ENCODE measurements around the gene PARP6. TPM values are rescaled to one million over a fixed set of nuclear protein-coding genes. Genes with fewer than 3 reads are reported as not detected.
A peak's percentile ranks its signal among the peaks of the same experiment; 100 is the strongest.

PARP6 gene
- total and polyA plus RNA-seq, 5 experiments from 2014 or later = 13.1 to 133 (median 38.2) TPM

GRCh38 chr15:72202801-72203506, 69.4 kb downstream of the PARP6 start:
- no peak for ATAC-seq

GRCh38 chr15:72202302-72202701, 70.1 kb downstream of the PARP6 start:
- ATAC-seq (no peak), DNase-seq (no peak)
- Mint-ChIP-seq H3K4me1 (peaks cover 3 to 8% (median 5%) of the 10 kb centered on the region in 4 donors), H3K27me3 (peaks cover 0 to 4% (median 3%) of the 10 kb centered on the region in 5 donors), H3K4me3 (no peak overlapping the region), H3K27ac (peak overlapping the region in 4 of 10 donors; percentile 2 to 65 (median 40)), H3K9me3 (no peaks in the 10 kb centered on the region), H3K36me3 (peaks cover 0 to 92% (median 14%) of the 10 kb centered on the region in 3 donors)
- POLR2A ChIA-PET = no interaction called here

More at GRCh38 chr15:72202801-72203506, 69.4 kb downstream of the PARP6 start:
- POLR2A ChIA-PET = no interaction called here
- peaks cover 0 to 98% (median 14%) of the 10 kb centered on the region in 3 donors for H3K36me3 Mint-ChIP-seq
- H3K4me3 Mint-ChIP-seq = no peak overlapping the region
- peak overlapping the region in 8 of 10 donors; percentile 9 to 94 (median 59) for H3K27ac Mint-ChIP-seq
- no peak for DNase-seq
- peaks cover 0 to 2% (median under 1%) of the 10 kb centered on the region in 5 donors for H3K27me3 Mint-ChIP-seq
- peaks cover under 1 to 6% (median 2%) of the 10 kb centered on the region in 4 donors for H3K4me1 Mint-ChIP-seq
- H3K9me3 Mint-ChIP-seq = no peaks in the 10 kb centered on the region

- peaks cover 0 to 84% (median 8%) of the 10 kb centered on the region in 3 donors for H3K36me3 Mint-ChIP-seq
- H3K27me3 Mint-ChIP-seq = peaks cover 0 to 10% (median 5%) of the 10 kb centered on the region in 5 donors
- H3K4me3 Mint-ChIP-seq = no peak overlapping the region
- H3K27ac Mint-ChIP-seq = peak overlapping the region in 7 of 10 donors; percentile 12 to 62 (median 55)
- peaks cover 3 to 13% (median 7%) of the 10 kb centered on the region in 4 donors for H3K4me1 Mint-ChIP-seq
- ATAC-seq = no peak
- H3K9me3 Mint-ChIP-seq = no peaks in the 10 kb centered on the region
- POLR2A ChIA-PET = interaction anchor here (2.7 kb wide), 1 partner anchor 29 kb away, joined by 8 read pairs; the partner anchor contains the start of gene PKM
- no peak for DNase-seq
Measured at GRCh38 chr15:72201391-72201921, 70.9 kb downstream of the PARP6 start.

- Mint-ChIP-seq H3K27ac (peak overlapping the region in 7 of 10 donors; percentile 48 to 90 (median 75)), H3K36me3 (peaks cover 0 to 76% (median 8%) of the 10 kb centered on the region in 3 donors)
- POLR2A ChIA-PET = interaction anchor here (1.0 to 2.7 kb wide), 4 partner anchors 27 to 73 kb away, joined by 3 to 8 read pairs (median 8); partner anchors contain the start of gene PKM
Measured at GRCh38 chr15:72200395-72201237, 71.7 kb downstream of the PARP6 start.

GRCh38 chr15:72199721-72200212, 72.6 kb downstream of the PARP6 start:
- Mint-ChIP-seq H3K4me3 (peak overlapping the region in 2 of 10 donors; percentile 10 to 24), H3K27ac (peak overlapping the region in 5 of 10 donors; percentile 8 to 77 (median 43)), H3K36me3 (peaks cover 0 to 68% (median 8%) of the 10 kb centered on the region in 3 donors), H3K9me3 (no peaks in the 10 kb centered on the region), H3K4me1 (peaks cover 3 to 15% (median 9%) of the 10 kb centered on the region in 4 donors), H3K27me3 (peaks cover 2 to 26% (median 12%) of the 10 kb centered on the region in 5 donors)
- POLR2A ChIA-PET = interaction anchor here (1.0 to 2.7 kb wide), 4 partner anchors 28 to 74 kb away, joined by 3 to 8 read pairs (median 8); partner anchors contain the start of gene PKM
- ATAC-seq (peak; percentile 81 to 83), DNase-seq (peak; percentile 44 to 85 (median 71))

More at GRCh38 chr15:72200395-72201237, 71.7 kb downstream of the PARP6 start:
- Mint-ChIP-seq H3K4me1 (peaks cover 3 to 13% (median 8%) of the 10 kb centered on the region in 4 donors), H3K27me3 (peaks cover 0 to 18% (median 12%) of the 10 kb centered on the region in 5 donors), H3K4me3 (no peak overlapping the region), H3K9me3 (no peaks in the 10 kb centered on the region)
- ATAC-seq (no peak), DNase-seq (no peak)

- Mint-ChIP-seq H3K9me3 (no peaks in the 10 kb centered on the region), H3K4me3 (no peak overlapping the region), H3K27ac (no peak overlapping the region), H3K36me3 (peaks cover 0 to 62% (median 8%) of the 10 kb centered on the region in 3 donors), H3K27me3 (peaks cover 5 to 29% (median 15%) of the 10 kb centered on the region in 5 donors), H3K4me1 (peaks cover 3 to 15% (median 9%) of the 10 kb centered on the region in 4 donors)
- DNase-seq (no peak), ATAC-seq (no peak)
- POLR2A ChIA-PET = interaction anchor here (1.3 to 2.7 kb wide), 2 partner anchors 31 to 74 kb away, joined by 7 to 8 read pairs; partner anchors contain the start of gene PKM
Measured at GRCh38 chr15:72199205-72199515, 73.2 kb downstream of the PARP6 start.

GRCh38 chr15:72198356-72199204, 73.8 kb downstream of the PARP6 start:
- H3K4me3 Mint-ChIP-seq = peak overlapping the region in 7 of 10 donors; percentile 58 to 80 (median 73)
- H3K27me3 Mint-ChIP-seq = peaks cover 6 to 35% (median 16%) of the 10 kb centered on the region in 5 donors
- H3K9me3 Mint-ChIP-seq = no peaks in the 10 kb centered on the region
- POLR2A ChIA-PET = interaction anchor here (2.7 kb wide), 1 partner anchor 32 kb away, joined by 8 read pairs; the partner anchor contains the start of gene PKM
- H3K4me1 Mint-ChIP-seq = peaks cover 3 to 15% (median 9%) of the 10 kb centered on the region in 4 donors
- H3K27ac Mint-ChIP-seq = no peak overlapping the region
- ATAC-seq = no peak
- DNase-seq = no peak
- H3K36me3 Mint-ChIP-seq = peaks cover 0 to 56% (median 8%) of the 10 kb centered on the region in 3 donors

- peaks cover 6 to 37% (median 16%) of the 10 kb centered on the region in 5 donors for H3K27me3 Mint-ChIP-seq
- POLR2A ChIA-PET = no interaction called here
- H3K27ac Mint-ChIP-seq = peak within 1 kb of the TSS in 2 of 10 donors; percentile 33 to 63
- H3K4me3 Mint-ChIP-seq = peak within 1 kb of the TSS; percentile 57 to 80 (median 70)
- ATAC-seq = peak; percentile 44 to 52
- H3K4me1 Mint-ChIP-seq = peaks cover 3 to 15% (median 9%) of the 10 kb centered on the region in 4 donors
- peaks cover 0 to 47% (median 5%) of the 10 kb centered on the region in 3 donors for H3K36me3 Mint-ChIP-seq
- H3K9me3 Mint-ChIP-seq = no peaks in the 10 kb centered on the region
- peak in 4 of 10 donors; percentile 3 to 19 (median 8) for DNase-seq
Measured at GRCh38 chr15:72197460-72198355, 74.6 kb downstream of the PARP6 start, which contains the start of gene GRAMD2A. Gene GRAMD2A (minus strand): TSS chr15:72197787.

- DNase-seq = peak in 1 of 10 donors; percentile 11
- POLR2A ChIA-PET = no interaction called here
Measured at GRCh38 chr15:72197041-72197459, 75.3 kb downstream of the PARP6 start.

GRCh38 chr15:72196409-72197040, 75.8 kb downstream of the PARP6 start:
- Mint-ChIP-seq H3K4me1 (peaks cover 3 to 15% (median 9%) of the 10 kb centered on the region in 4 donors), H3K9me3 (no peaks in the 10 kb centered on the region), H3K27ac (no peak overlapping the region), H3K36me3 (peaks cover 0 to 37% (median 5%) of the 10 kb centered on the region in 3 donors), H3K27me3 (peaks cover 8 to 40% (median 16%) of the 10 kb centered on the region in 5 donors), H3K4me3 (peak overlapping the region in 8 of 10 donors; percentile 10 to 64 (median 33))
- no peak for ATAC-seq
- POLR2A ChIA-PET = no interaction called here
- DNase-seq = no peak

More at GRCh38 chr15:72197041-72197459, 75.3 kb downstream of the PARP6 start:
- peaks cover 8 to 40% (median 16%) of the 10 kb centered on the region in 5 donors for H3K27me3 Mint-ChIP-seq
- H3K27ac Mint-ChIP-seq = peak overlapping the region in 1 of 10 donors; percentile 63
- H3K4me3 Mint-ChIP-seq = peak overlapping the region in 9 of 10 donors; percentile 58 to 74 (median 64)
- peaks cover 3 to 15% (median 9%) of the 10 kb centered on the region in 4 donors for H3K4me1 Mint-ChIP-seq
- H3K36me3 Mint-ChIP-seq = peaks cover 0 to 42% (median 5%) of the 10 kb centered on the region in 3 donors
- no peaks in the 10 kb centered on the region for H3K9me3 Mint-ChIP-seq
- peak; percentile 11 to 33 for ATAC-seq
